Activated T-cell treated with anti-CD3 and anti-CD28 coated beads, Interleukin-2, amount 50 U/mL, for 4 hours (primary cell): ENCODE results near the gene DNAJC9. TPM values are rescaled to one million over a fixed set of nuclear protein-coding genes. Genes with fewer than 3 reads are reported as not detected.

Experiments used
- ATAC-seq, 2 donors: fragments of 200-7000 bp; cut with Tn5 transposase; one replicate each; pipeline ENCODE4 v1.10.0; 2021
- DNase-seq: peaks from one replicate; pipeline ENCODE4 v3.0.0-alpha.2; 2020
- H3K27me3 Mint-ChIP-seq: one replicate; pipeline ENCODE4 v1.8.0; 2021; ENCODE audit warnings: low read depth, mixed read lengths
- H3K36me3 Mint-ChIP-seq: one replicate; pipeline ENCODE4 v1.8.0; 2022; ENCODE audit warnings: mixed read lengths; ENCODE audit not compliant: insufficient read depth
- H3K4me1 Mint-ChIP-seq: one replicate; pipeline ENCODE4 v1.8.0; 2021; ENCODE audit warnings: low read depth, mixed read lengths
- H3K4me3 Mint-ChIP-seq: one replicate; pipeline ENCODE4 v1.8.0; 2021; ENCODE audit warnings: mild to moderate bottlenecking, moderate library complexity, mixed read lengths
- H3K9me3 Mint-ChIP-seq: one replicate; pipeline ENCODE4 v1.8.0; 2021; ENCODE audit warnings: mixed read lengths
- total RNA-seq, 3 donors: library from RNA; stranded (reverse); gene quantifications; one replicate each; pipeline ENCODE4 v1.2.1, GENCODE V29; 2021

Gene DNAJC9
- total RNA-seq, 3 donors from 2014 or later = 57.7 to 60.8 (median 59.9) TPM

DNA sequence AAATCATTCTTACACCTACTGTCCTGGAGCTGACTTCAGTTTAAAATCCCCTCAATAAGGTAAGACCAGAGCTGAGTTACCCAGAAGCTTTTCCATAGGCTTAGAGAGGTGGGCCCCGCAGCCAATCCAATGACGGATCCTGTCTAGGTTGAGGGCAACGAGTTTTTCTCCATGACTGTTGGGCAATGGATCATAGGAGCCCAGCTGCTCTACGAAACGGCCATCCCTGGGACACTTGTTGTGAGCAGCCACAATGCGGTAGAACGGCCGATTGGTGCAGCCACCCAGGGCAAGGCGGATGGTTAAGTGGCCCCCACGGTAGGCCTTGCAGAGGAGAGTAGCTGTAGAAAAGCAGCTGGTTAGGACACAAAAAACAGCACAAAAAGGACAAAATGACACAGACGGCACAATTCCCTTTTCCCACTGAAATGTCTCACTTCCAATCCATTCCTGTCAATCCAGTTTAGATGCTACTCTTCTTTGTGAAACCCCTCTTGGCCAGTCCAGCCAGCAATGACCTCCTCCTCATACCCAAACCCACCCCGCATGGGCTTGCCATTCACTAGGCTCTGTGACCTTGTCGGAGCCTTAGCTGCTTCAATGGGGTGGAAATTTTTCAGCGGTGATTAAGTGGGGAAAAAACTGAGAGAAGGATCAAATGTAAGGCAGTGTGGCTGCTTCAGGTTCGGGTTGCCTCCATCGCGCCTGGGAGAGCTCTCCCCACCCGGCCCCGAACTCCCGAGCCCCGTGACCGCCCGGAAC, 4.8 kb upstream of the DNAJC9 start:
- H3K9me3 Mint-ChIP-seq = no peaks in the 10 kb centered on the region
- peaks cover 29% of the 10 kb centered on the region for H3K4me1 Mint-ChIP-seq
- ATAC-seq (peak; percentile 68 to 69), DNase-seq (no peak)
- no peaks in the 10 kb centered on the region for H3K27me3 Mint-ChIP-seq
- H3K36me3 Mint-ChIP-seq = peaks cover 15% of the 10 kb centered on the region
- H3K4me3 Mint-ChIP-seq = peak overlapping the region; percentile 98

DNA sequence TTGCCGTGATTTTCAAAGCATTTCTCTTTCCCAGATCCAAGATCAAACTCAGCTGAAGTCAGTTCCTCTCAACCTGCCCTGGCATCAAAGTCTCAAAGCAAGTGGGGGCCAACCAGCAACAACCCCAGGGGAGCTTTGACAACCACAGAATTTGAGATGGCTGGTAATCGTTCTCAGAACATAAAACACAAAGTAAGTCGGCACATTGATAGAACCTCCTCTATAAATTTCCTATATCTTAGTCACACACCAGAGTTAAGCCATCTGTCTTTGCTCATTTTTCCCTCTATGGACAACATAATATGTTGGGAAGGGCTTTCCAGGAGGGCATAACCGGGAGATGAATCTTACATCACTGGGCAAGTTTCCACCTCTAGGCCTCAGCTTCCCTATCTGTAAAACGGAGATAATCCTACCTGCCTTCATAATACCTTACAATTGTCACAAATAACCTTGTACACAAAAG, 1.2 kb upstream of the DNAJC9 start:
- Mint-ChIP-seq H3K27me3 (no peaks in the 10 kb centered on the region), H3K36me3 (peaks cover 31% of the 10 kb centered on the region), H3K9me3 (no peaks in the 10 kb centered on the region), H3K4me1 (peaks cover 57% of the 10 kb centered on the region), H3K4me3 (peak overlapping the region; percentile 99)
- ATAC-seq (no peak), DNase-seq (no peak)

GRCh38 chr10:73247509-73248258, 629 bp upstream of the DNAJC9 start:
- H3K9me3 Mint-ChIP-seq = no peaks in the 10 kb centered on the region
- H3K27me3 Mint-ChIP-seq = no peaks in the 10 kb centered on the region
- H3K36me3 Mint-ChIP-seq = peaks cover 37% of the 10 kb centered on the region
- H3K4me3 Mint-ChIP-seq = peak overlapping the region; percentile 99
- ATAC-seq (no peak), DNase-seq (no peak)
- peaks cover 54% of the 10 kb centered on the region for H3K4me1 Mint-ChIP-seq

DNA sequence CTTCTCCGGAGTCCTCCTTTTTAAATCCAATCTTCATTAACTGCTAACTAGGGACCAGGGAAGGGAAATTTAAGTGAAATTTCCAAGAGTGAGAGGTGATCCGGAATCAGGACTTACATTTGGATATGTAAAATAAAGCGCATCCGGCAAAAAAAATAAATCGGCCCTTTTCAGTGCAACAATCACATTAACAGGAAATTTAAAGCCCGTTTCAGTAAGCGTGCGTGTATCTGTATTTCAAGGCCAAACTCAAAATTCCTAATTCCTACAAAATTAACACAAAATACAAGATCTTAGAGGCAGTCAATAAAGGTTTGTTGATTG, 771 bp downstream of the DNAJC9 start:
- H3K36me3 Mint-ChIP-seq = peaks cover 40% of the 10 kb centered on the region
- H3K9me3 Mint-ChIP-seq = no peaks in the 10 kb centered on the region
- ATAC-seq (no peak), DNase-seq (no peak)
- H3K27me3 Mint-ChIP-seq = no peaks in the 10 kb centered on the region
- H3K4me3 Mint-ChIP-seq = peak overlapping the region; percentile 99
- peaks cover 51% of the 10 kb centered on the region for H3K4me1 Mint-ChIP-seq

GRCh38 chr10:73244866-73245477, 2.1 kb downstream of the DNAJC9 start:
- ATAC-seq = no peak
- Mint-ChIP-seq H3K9me3 (no peaks in the 10 kb centered on the region), H3K36me3 (peaks cover 41% of the 10 kb centered on the region), H3K4me1 (peaks cover 41% of the 10 kb centered on the region), H3K4me3 (peak overlapping the region; percentile 99), H3K27me3 (no peaks in the 10 kb centered on the region)
- no peak for DNase-seq

GRCh38 chr10:73239908-73240307, 7.1 kb downstream of the DNAJC9 start:
- DNase-seq (no peak), ATAC-seq (no peak)
- Mint-ChIP-seq H3K9me3 (no peaks in the 10 kb centered on the region), H3K27me3 (no peaks in the 10 kb centered on the region), H3K4me1 (peaks cover 14% of the 10 kb centered on the region), H3K36me3 (peaks cover 38% of the 10 kb centered on the region), H3K4me3 (no peak overlapping the region)

DNA sequence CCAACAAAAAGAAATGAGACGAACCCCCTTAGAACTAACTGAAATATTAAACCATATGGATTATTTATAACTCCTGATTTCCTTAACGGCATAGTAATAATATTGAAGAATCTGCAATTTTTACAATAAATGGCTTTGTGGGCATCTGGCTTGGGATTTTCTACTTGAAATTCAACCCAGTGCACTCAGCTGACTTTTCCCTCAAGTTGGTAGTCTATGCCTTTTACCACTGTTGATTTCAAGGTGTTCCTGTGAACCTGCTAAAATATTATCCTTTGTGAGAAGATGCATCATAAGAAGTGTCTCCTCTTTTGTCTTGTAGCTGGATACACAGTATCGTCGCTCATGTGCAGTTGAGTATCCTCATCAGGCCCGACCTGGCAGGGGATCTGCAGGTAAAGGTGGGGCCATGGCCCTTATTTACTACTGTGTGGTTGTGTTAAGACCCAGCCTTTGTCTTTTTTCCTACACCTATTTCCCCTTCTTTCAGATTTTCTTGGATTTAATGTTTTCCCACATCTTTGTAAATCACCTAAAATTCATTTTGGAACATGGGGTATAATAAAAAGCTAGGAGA, 8.0 kb downstream of the DNAJC9 start:
- Mint-ChIP-seq H3K4me1 (peaks cover 7% of the 10 kb centered on the region), H3K9me3 (no peaks in the 10 kb centered on the region), H3K27me3 (no peaks in the 10 kb centered on the region), H3K4me3 (no peak overlapping the region), H3K36me3 (peaks cover 31% of the 10 kb centered on the region)
- ATAC-seq (no peak), DNase-seq (no peak)

DNA sequence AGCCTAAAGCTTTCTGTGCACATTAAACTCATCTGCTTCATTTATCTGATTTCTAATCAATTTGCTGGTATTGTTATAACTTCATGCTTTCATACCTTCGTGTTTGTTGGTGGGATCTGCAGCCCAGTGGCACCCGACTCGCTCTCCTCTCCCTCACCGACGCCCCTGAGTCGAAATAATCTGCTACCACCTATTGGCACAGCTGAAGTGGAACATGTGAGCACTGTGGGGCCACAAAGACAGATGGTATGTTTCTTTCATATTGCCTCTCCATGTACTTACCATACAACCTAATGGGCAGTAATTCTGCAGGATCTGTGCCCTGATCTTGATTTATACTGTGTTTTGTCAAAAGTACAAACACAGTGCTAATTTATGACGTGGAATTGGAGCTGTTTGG, 12.4 kb downstream of the DNAJC9 start:
- no peaks in the 10 kb centered on the region for H3K27me3 Mint-ChIP-seq
- no peaks in the 10 kb centered on the region for H3K4me1 Mint-ChIP-seq
- H3K36me3 Mint-ChIP-seq = peaks cover 15% of the 10 kb centered on the region
- DNase-seq (no peak), ATAC-seq (no peak)
- H3K9me3 Mint-ChIP-seq = no peaks in the 10 kb centered on the region
- H3K4me3 Mint-ChIP-seq = no peak overlapping the region

GRCh38 chr10:73233883-73234282, 13.2 kb downstream of the DNAJC9 start:
- Mint-ChIP-seq H3K4me1 (no peaks in the 10 kb centered on the region), H3K27me3 (no peaks in the 10 kb centered on the region), H3K36me3 (peaks cover 14% of the 10 kb centered on the region), H3K4me3 (no peak overlapping the region), H3K9me3 (no peaks in the 10 kb centered on the region)
- DNase-seq (no peak), ATAC-seq (no peak)

- H3K4me1 Mint-ChIP-seq = no peaks in the 10 kb centered on the region
- H3K4me3 Mint-ChIP-seq = no peak overlapping the region
- peaks cover 14% of the 10 kb centered on the region for H3K36me3 Mint-ChIP-seq
- H3K27me3 Mint-ChIP-seq = no peaks in the 10 kb centered on the region
- DNase-seq = no peak
- no peak for ATAC-seq
- no peaks in the 10 kb centered on the region for H3K9me3 Mint-ChIP-seq
Measured at GRCh38 chr10:73232887-73233286, 14.2 kb downstream of the DNAJC9 start.

DNA sequence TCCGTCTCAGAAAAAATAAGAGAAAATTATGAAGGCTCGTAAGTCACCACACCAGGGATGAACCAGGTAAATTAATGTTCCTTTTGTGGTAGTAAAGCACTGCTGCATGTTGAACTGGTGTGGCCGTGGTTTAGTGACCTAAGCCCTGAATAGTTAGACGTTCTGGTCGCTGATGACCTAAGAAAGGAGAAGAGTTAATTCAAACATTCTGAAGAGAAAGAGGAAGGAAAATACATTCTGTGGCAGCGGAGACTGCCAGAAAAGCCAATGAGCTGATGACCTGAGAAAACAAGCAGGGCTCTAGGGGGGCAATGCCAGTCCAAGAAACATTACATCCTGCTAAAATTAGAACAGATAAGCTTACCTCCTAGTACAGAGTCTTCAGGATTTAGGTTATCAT, 17.5 kb downstream of the DNAJC9 start:
- ATAC-seq = no peak
- Mint-ChIP-seq H3K27me3 (no peaks in the 10 kb centered on the region), H3K4me3 (no peak overlapping the region), H3K9me3 (no peaks in the 10 kb centered on the region), H3K4me1 (no peaks in the 10 kb centered on the region), H3K36me3 (peaks cover 13% of the 10 kb centered on the region)
- no peak for DNase-seq

DNA sequence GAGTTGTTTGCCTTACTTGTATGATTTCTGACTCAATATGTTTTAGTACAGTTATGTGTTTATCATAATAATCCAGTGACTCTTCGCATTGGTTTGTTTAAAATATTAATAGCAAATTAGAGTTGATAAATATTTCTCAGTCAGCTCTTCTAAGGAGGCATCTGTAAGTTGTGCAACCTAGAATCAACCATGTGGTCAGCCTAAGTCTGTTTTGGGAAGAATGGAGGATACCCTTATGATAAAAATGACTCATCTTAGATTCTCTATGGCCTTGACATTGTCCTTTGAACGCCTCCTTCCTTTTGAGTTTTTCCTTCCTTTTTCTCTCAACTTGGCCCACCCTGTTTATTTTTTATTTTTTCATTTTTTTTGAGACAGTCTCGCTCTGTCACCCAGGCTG, 18.8 kb downstream of the DNAJC9 start:
- no peaks in the 10 kb centered on the region for H3K4me1 Mint-ChIP-seq
- H3K36me3 Mint-ChIP-seq = peaks cover 11% of the 10 kb centered on the region
- H3K27me3 Mint-ChIP-seq = no peaks in the 10 kb centered on the region
- ATAC-seq (no peak), DNase-seq (no peak)
- H3K4me3 Mint-ChIP-seq = no peak overlapping the region
- no peaks in the 10 kb centered on the region for H3K9me3 Mint-ChIP-seq

- Mint-ChIP-seq H3K4me3 (no peak overlapping the region), H3K4me1 (no peaks in the 10 kb centered on the region), H3K9me3 (no peaks in the 10 kb centered on the region), H3K36me3 (peaks cover 9% of the 10 kb centered on the region), H3K27me3 (no peaks in the 10 kb centered on the region)
- ATAC-seq = no peak
- DNase-seq = no peak
Measured at GRCh38 chr10:73226663-73227062, 20.4 kb downstream of the DNAJC9 start.

DNA sequence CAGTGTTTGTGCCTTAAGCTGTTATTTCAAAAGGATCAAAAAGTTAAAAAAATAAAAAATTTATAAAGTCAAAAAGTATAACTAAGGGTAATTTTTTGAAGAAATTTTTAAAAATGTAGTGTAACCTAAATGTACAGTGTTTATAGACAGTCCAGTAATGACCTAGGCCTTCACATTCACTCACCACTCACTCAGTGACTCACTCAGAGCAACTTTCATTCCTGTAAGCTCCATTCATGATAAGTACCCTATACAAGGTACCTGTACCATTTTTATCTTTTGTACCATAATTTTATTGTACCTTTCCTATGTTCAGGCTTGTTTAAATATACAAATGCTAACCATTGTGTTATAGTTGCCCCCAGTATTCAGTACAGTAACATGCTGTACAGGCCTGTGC, 21.5 kb downstream of the DNAJC9 start:
- H3K36me3 Mint-ChIP-seq = peaks cover 5% of the 10 kb centered on the region
- no peak overlapping the region for H3K4me3 Mint-ChIP-seq
- no peaks in the 10 kb centered on the region for H3K9me3 Mint-ChIP-seq
- H3K4me1 Mint-ChIP-seq = no peaks in the 10 kb centered on the region
- DNase-seq (no peak), ATAC-seq (no peak)
- H3K27me3 Mint-ChIP-seq = no peaks in the 10 kb centered on the region
